ENCODE results near the gene SH2D4B. TPM values are rescaled to one million over a fixed set of nuclear protein-coding genes. Genes with fewer than 3 reads are reported as not detected.

SH2D4B gene
- total and polyA plus RNA-seq, 2 of the 13 experiments (the other 11 are each of a cell fraction or from before 2014, with no cell fraction given): not detected

- Histone ChIP-seq H4K20me1 (ENCODE audit: insufficient read depth, low read length) (peaks cover 10% of the 10 kb centered on the region; the same call in 1 of the 2 replicates), H3K9me3 (ENCODE audit: low read length) (no peaks in the 10 kb centered on the region), H3K4me3 (replicated peaks in 1 of 3; ENCODE audit: insufficient read depth in 1 of 3, low read depth in 2 of 3, low read length in 3 of 3) (no peak overlapping the region), H3K27ac (ENCODE audit: extremely low read length, insufficient read depth, low read length) (peak overlapping the region; percentile 45), H3K79me2 (ENCODE audit: insufficient read depth, low read length) (peaks cover 61% of the 10 kb centered on the region), H2AFZ (ENCODE audit: low read length) (no peak overlapping the region), H3K27me3 (ENCODE audit: control insufficient read depth in 1 of 2, insufficient read depth in 2 of 2, low read length in 2 of 2) (no peaks in the 10 kb centered on the region), H3K9ac (ENCODE audit: insufficient read depth, low read depth, low read length) (no peak overlapping the region), H3K36me3 (replicated peaks in 1 of 2; ENCODE audit: control insufficient read depth in 1 of 2, insufficient read depth in 2 of 2, low read length in 2 of 2) (peaks cover 2 to 7% of the 10 kb centered on the region in 2 experiments; a peak in 2 of 5 replicates), H3K4me1 (ENCODE audit: insufficient read depth, low read length) (peaks cover 98% of the 10 kb centered on the region), H3K4me2 (ENCODE audit: low read depth, low read length) (no peak overlapping the region)
- in situ Hi-C loops (cut with HindIII; ENCODE audit: extremely low pct_ligation_motif_present, low pct_unique_long_range_greater_than_20kb): loop anchor here (5.0 to 25.0 kb wide), 2 partner anchors 46 to 241 kb away; no protein-coding TSS in a partner anchor
- DNase-seq (ENCODE audit: low spot score) (no peak), FAIRE-seq (no peak), ATAC-seq (no peak)
- 96% methylated on average over 13 of the region's 13 CpGs for WGBS (ENCODE audit: low lambda C conversion rate)
- ChIA-PET POLR2A (interaction anchor here (2.6 to 3.9 kb wide), 3 partner anchors 10 to 42 kb away, joined by 9 to 58 read pairs (median 19); no protein-coding TSS in a partner anchor), CTCF (ENCODE audit: low intra/inter-chr PET ratio, low total read pairs) (no interaction called here)
- no TSS peak for BruUV-seq (replicated peaks)
- intact Hi-C loops (cut with micrococcal nuclease; ENCODE audit: unreplicated experiment): no loop called here
- TF ChIP-seq RERE (CRISPR knock-in tag; IDR thresholded peaks at IDR 0.05; ENCODE audit: low read depth) (no peak), PRDM15 (CRISPR knock-in tag; IDR thresholded peaks at IDR 0.05) (no peak), ZNF441 (CRISPR knock-in tag; IDR thresholded peaks at IDR 0.05; ENCODE audit: borderline replicate concordance) (no peak), DNMT1 (CRISPR knock-in tag; IDR thresholded peaks at IDR 0.05) (no peak), ZFP1 (CRISPR knock-in tag; IDR thresholded peaks at IDR 0.05) (no peak), ATF2 (CRISPR knock-in tag; IDR thresholded peaks at IDR 0.05) (no peak), AHR (CRISPR knock-in tag; IDR thresholded peaks at IDR 0.05) (no peak), NPAS2 (CRISPR knock-in tag; IDR thresholded peaks at IDR 0.05; ENCODE audit: borderline replicate concordance) (no peak), HNF4G (IDR thresholded peaks at IDR 0.05; ENCODE audit: borderline replicate concordance, low read depth, low read length) (no peak), HNF4G (CRISPR knock-in tag; IDR thresholded peaks at IDR 0.05; ENCODE audit: borderline replicate concordance, low read depth) (no peak), KAT7 (CRISPR knock-in tag; IDR thresholded peaks at IDR 0.05; ENCODE audit: borderline replicate concordance) (no peak), ZFYVE20 (CRISPR knock-in tag; IDR thresholded peaks at IDR 0.05; ENCODE audit: borderline replicate concordance, low read depth) (no peak)
Measured at GRCh38 chr10:80502621-80503583, 34.8 kb upstream of the SH2D4B start.

All from HepG2 (cell line).